Measurements from ENCODE around the gene GAB3.

- TF ChIP-seq CREB1 (CRISPR knock-in tag; IDR thresholded peaks at IDR 0.05; ENCODE audit: low read depth) = no peak
- TF ChIP-seq EZH2 (IDR thresholded peaks at IDR 0.05; ENCODE audit: low read depth, unreplicated experiment) = no peak
- TF ChIP-seq CTCF (conservative IDR thresholded peaks at IDR 0.05; ENCODE audit: low read depth in 2 of 2) = no peak
- TF ChIP-seq EZH2phosphoT487 (IDR thresholded peaks at IDR 0.05; ENCODE audit: unreplicated experiment) = no peak
- TF ChIP-seq POLR2AphosphoS5 (IDR thresholded peaks at IDR 0.05; ENCODE audit: low read depth) = no peak
- no peak for TF ChIP-seq REST (IDR thresholded peaks at IDR 0.05; ENCODE audit: unreplicated experiment)
- TF ChIP-seq NANOG (IDR thresholded peaks at IDR 0.05; ENCODE audit: borderline replicate concordance) = no peak
- no peak for TF ChIP-seq STAT1 (IDR thresholded peaks at IDR 0.05; ENCODE audit: unreplicated experiment)
- no peak for TF ChIP-seq ETS1 (IDR thresholded peaks at IDR 0.05)
- no peak for TF ChIP-seq JUNB (IDR thresholded peaks at IDR 0.05; ENCODE audit: unreplicated experiment)
- no peak for TF ChIP-seq ZNF114 (CRISPR knock-in tag; IDR thresholded peaks at IDR 0.05)
- no peak for TF ChIP-seq ZNF331 (CRISPR knock-in tag; IDR thresholded peaks at IDR 0.05; ENCODE audit: low read depth)
- TF ChIP-seq ZNF462 (CRISPR knock-in tag; IDR thresholded peaks at IDR 0.05) = no peak
Observed at GRCh38 chrX:154730253-154730891, 20.5 kb downstream of the GAB3 start.
